GM12872 (cell line): ENCODE data around the gene GNG4.

Experiments used
- TF ChIP-seq, protein P1 (sequence below): IDR thresholded peaks from 3 replicates; pipeline ENCODE4 v1.5.1; 2011; ENCODE audit warnings: low read depth, mild to moderate bottlenecking, low read length, moderate library complexity; ENCODE audit not compliant: insufficient read depth

GNG4 gene

GRCh38 chr1:235601104-235601503, 48.5 kb downstream of the GNG4 start:
- TF ChIP-seq, protein P1, sequence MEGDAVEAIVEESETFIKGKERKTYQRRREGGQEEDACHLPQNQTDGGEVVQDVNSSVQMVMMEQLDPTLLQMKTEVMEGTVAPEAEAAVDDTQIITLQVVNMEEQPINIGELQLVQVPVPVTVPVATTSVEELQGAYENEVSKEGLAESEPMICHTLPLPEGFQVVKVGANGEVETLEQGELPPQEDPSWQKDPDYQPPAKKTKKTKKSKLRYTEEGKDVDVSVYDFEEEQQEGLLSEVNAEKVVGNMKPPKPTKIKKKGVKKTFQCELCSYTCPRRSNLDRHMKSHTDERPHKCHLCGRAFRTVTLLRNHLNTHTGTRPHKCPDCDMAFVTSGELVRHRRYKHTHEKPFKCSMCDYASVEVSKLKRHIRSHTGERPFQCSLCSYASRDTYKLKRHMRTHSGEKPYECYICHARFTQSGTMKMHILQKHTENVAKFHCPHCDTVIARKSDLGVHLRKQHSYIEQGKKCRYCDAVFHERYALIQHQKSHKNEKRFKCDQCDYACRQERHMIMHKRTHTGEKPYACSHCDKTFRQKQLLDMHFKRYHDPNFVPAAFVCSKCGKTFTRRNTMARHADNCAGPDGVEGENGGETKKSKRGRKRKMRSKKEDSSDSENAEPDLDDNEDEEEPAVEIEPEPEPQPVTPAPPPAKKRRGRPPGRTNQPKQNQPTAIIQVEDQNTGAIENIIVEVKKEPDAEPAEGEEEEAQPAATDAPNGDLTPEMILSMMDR = peak; percentile 59

DNA sequence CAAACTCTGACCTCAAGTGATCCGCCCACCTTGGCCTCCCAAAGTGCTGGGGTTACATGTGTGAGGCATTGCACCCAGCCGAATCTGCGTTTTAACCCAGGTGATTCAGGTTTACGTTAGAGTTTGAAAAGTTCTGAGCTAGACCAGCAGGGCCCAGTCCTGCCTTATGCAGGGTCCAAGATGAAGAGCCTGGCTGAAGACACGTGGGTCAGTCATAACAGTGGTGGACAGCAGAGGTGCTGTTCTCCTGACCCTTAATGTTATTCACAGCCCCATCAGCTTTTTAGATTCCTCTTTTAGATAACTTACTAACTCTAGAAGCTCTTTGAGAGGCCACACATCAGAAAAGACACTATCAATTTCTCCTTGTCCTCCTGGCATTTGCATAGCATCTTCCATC, 50.0 kb downstream of the GNG4 start:
- TF ChIP-seq, protein P1 = no peak

GRCh38 chr1:235597867-235598553, 51.6 kb downstream of the GNG4 start:
- TF ChIP-seq, protein P1 = peak; percentile 50

GRCh38 chr1:235595079-235595478, 54.5 kb downstream of the GNG4 start:
- TF ChIP-seq, protein P1 = no peak

DNA sequence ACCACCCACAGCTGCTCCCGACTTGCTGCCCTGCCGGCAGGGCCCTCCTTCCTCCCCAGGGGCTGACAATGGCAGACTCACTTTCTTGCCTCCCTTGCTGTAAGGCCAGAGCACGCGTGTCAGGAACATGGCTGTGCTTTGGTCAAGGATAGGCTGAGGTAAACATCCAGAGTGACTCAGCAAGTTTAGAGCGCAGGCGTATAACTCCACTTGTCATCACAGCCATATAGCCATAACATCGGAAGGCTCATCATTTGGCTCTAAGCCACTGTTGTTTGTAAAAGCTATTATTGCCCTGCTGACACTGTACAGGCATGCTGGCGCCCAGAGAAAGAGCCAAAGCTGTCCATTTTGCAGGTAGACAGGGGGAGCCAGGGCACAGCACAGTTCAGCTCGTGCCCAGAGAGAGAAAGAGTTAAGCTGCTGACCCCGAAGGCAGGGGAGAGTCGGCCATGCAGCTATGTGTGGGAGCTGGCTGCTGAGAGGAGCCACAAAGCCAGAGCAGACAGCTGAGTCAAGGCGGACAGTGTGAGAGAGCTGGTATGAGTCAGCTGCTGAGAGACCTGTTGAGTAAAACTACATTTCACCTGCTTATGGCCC, 60.6 kb downstream of the GNG4 start:
- TF ChIP-seq, protein P1 = no peak

DNA sequence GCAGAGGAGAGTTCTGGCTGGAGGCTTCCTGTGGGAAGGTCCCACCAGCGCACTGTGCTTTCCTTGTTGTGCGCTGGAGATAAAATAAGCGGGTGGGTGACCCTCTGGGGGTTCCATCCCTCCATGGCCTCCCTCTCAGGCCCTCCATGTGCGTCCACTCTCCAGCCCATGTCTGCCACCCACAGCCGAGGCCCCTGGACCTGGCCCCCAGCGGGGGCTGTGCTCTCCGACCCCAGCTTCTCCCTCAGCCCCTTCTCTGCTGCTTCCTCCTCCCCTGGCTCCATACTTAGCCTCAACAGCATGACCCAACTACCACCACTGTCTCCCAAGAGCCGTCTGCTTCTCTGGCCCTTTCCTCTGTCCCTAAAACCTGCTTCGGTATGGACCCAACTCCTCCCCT, 61.4 kb downstream of the GNG4 start:
- TF ChIP-seq, protein P1 = no peak

GRCh38 chr1:235586992-235587391, 62.6 kb downstream of the GNG4 start:
- TF ChIP-seq, protein P1 = no peak
